Stimulated activated CD4-positive, alpha-beta T cell treated with anti-CD3 and anti-CD28 coated beads, Interleukin-4, amount 100 ng/mL, for 4 hours (primary cell): ENCODE results near the gene DSEL.

Experiments
- DNase-seq, 2 experiments: peaks; one replicate each; pipeline ENCODE4 v3.0.0-alpha.2; 2020

DSEL gene

GRCh38 chr18:67516539-67517443 lies at the start of gene DSEL:
Gene DSEL (minus strand): TSS chr18:67516720. CDS start chr18:67514608, 2,112 bp downstream.
- peak; percentile 94 to 100 for DNase-seq

DNA sequence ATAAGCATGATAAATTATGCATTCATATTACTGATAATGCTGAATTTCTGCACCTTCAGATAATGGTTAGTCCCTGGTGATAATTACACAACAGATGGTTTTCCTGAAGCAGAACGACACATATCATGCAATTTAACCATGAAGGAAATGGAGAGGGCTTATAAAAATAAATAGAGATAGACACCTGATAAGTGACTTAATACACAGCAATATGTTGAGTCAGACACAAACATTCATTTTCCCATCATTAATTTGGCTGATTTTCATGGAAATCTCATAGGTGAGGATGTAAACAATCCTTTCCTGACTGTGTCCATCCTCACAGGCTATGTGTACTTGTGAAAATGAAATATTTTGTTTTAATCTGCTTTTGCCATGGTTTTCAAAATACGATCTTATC lies 36.9 kb upstream of the DSEL start:
- no peak for DNase-seq

- no peak for DNase-seq
Observed at GRCh38 chr18:67550872-67551520, 34.5 kb upstream of the DSEL start.

DNA sequence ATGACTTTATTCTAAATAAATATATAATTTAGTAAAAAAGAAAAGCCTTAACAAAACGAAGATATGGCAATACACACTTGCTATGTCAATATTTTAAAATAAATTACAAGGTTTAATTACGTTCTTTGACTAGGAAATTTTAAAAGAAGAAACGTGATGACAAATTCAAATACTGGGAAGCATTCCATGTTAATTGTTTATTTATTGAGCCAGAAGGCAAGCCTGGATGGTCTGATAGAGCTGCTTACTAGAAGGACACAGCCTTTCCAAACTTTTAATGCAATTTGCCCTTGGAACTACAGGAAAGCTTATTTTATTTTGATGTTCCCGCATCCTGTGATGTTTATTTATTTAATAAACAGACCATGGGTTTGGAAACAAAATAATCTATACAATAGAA lies 33.4 kb upstream of the DSEL start:
- DNase-seq: no peak

DNA sequence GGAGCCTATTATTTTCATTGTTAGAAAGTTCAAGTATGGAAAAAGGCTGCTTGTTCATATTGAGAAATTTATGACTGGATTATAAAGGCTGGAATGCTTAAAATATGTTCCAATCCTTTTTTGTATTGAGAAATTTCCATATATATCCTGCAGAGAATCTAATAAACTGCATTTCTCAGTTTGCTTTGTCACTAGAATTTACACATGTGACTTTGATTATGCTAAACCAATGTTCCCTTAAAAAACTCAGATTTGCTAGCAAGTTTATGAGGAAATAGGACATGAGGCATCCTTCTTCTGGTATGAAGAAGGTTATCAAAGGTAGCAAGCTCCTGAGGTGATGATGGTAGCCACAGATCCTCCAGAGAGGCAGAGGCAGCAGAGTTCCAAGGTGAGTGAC lies 29.2 kb upstream of the DSEL start:
- no peak for DNase-seq

GRCh38 chr18:67540559-67540958 lies 24.0 kb upstream of the DSEL start:
- no peak for DNase-seq

DNA sequence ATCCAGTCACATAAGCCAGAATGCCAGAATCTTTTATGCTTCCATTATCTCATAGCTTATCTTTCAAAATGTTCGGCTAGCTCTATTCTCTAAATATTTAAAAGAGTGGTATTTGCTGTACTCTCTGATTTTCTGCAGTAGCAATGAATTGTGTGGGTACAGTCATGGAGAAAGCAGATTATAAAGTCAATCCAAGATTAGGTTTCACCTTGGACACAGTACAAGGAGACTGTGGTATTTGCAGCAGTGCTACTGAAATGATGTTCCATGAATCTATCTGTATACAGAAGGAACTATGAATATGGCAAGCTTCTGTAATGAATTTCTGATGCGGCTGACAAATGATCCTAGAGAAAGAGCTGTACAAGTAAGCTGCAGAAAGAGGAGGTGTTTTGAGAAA lies 15.4 kb upstream of the DSEL start:
- DNase-seq: no peak

DNA sequence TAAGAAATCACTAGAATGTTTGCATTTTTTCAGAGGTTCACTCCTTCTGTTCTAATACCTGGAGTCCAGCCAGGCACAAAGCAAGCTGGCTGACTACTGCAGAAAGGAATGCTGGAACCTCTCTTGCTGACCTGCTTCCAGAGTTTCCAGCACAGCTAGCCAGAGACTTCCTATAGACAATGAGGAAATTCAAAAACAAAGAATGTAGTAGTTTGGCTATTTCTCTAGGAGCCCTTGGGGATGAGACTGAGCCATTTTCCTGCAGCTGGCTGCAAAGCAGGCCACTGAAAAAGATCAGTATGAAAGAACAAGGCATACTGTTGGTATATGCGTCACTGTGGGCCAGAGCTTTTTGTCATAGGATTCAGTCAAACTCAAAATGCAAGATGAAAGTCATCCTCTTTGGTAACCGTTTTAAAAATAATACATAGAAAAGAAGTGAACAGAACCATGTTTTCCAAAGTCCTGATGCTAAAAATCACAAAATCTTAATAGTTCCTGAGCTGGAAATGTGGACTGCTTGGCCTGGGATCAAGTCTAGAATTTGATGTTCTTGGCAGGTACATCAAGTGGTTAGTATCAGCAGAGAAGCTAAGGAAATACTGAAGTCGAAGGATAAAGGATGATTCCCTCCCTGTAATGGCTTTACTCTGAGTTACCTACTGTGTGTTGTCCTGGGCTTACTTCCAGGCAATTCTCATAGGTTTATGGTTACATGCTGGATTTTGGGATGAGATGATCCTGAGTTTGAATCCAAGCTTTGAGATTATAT lies 9.0 kb upstream of the DSEL start:
- no peak for DNase-seq

- no peak for DNase-seq
Observed at GRCh38 chr18:67520351-67520921, 3.9 kb upstream of the DSEL start.

GRCh38 chr18:67519592-67519991 lies 3.1 kb upstream of the DSEL start:
- DNase-seq: no peak

DNA sequence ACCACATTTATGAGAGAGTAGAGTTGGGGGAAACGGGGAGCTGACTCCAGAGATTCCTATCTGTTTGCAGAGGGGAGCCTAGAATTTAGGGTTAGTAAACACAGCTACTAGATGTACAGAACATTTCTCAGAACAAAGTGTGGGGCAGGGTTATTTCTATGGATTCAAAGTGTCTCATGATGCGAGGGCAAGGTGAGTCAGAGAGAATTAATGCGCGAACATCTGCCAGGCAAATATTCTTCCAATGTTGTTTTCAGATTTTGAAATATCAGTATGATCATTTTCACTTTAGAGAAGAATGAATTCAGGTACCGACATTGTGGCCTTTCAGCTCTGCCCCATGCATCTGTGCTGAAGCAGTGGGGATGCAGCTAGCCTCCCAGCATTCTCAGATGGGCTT lies 2.0 kb upstream of the DSEL start:
- no peak for DNase-seq

DNA sequence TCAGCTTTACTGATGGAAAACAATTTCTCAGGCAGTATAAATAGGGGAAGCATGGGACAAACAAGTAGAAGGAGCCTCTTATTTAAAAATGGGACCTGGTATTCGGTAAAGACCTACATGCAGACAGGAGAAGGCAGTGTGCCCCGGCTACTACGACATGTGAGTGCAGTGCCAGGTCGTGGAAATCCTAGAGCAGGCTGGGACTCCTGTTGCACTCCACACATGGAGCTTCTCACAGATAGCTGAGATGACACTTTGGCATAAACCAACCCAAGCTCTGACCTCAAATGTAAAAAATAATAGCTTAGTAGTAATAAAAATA lies 885 bp upstream of the DSEL start:
- no peak for DNase-seq

DNA sequence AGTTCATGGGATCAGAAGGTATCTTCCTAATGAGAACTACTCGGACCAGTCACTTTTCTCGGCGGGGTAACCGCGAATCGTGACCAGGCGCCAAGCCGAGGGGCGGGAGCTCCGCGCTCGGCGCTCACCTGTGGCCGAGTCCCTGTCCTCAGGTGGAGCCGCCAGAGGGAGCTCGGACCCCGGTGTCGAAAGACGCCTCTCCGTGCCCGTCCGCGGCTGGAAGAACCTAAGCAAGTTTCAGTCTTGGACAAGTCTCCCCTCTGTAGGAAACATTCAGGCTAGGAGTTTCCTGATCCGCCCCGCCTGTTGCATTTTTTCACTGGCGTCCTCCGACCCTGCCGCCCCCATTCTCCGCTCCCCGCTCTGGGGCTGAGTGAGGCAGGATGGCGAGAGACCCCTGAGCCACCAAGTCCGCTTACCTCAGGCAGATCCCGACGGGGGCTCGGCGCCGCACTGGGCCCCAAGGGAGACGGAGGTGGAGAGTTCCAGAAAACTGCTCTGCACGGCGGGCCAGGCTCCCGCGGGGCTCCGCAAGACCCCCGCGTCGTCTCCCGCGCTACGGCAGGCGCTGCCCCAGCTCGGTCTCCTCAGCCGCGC lies 480 bp downstream of the DSEL start:
- peak; percentile 39 to 41 for DNase-seq

DNA sequence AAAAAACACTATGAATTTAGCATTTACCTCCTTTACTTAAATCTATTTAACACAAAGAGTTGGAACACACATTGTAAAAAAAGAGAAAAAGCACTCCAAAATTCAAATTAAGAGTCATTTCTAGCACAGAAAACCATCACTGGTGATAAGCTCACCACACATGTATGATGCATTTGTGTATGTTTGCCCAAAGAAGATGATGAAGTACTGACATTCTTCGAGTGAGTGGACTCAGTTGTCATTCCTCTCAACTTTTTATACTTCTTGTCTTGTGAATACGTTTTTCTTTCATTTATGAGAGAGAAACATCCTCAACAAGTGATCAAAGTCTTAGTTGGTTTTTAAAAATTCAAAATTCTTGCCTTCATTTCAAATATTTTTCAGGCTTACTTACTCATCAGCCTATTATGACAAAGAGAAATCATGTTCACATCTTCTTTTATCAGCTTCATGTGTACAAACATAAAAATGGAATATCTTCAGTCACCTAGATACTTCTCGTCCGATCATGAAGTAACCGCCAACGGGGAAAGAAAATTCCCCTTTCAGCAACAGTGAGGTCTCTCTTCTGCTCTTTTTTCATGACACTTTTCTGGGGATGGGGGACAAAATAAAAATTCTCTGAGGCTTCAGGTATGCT lies 1.5 kb downstream of the DSEL start:
- no peak for DNase-seq

GRCh38 chr18:67514465-67514864 lies 2.1 kb downstream of the DSEL start:
- no peak for DNase-seq

- no peak for DNase-seq
Observed at GRCh38 chr18:67513280-67513679, 3.2 kb downstream of the DSEL start.

DNA sequence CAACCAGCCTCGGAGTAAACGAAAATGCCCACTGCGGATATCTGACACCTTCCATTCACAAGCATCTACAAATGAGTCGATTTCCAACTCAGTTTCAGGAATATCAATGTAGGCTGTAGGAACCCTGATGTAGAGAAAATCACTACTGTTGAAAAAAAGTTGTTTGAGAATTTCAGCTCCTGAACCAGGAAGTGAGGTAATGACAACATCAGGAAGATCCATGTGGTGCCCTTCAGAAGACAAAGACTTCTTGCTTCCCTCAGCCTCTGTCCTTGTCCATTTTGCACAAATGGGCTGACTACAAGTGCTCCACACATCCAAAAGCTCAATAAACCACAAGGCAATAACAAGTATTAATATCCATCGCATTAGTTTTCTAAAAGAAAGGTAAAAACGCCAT lies 4.7 kb downstream of the DSEL start:
- no peak for DNase-seq

DNA sequence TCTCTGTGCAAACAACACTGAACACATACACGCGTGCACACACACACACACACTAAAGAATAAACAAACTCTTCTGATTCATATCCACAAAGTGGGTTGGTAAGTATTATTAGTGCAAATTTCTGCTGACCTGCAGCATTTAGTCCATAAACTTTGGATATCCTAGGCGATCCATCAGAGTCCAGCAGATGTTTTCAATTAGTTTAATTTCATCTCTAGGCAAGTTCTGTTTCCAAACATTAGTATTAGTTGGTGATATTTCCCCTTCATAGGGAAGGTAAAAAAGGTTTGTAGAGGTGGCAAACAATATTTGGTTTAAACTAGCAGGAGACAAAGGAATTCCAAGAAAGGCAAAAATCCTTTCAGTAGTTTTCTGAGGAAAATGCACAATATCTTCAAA lies 5.7 kb downstream of the DSEL start:
- no peak for DNase-seq

DNA sequence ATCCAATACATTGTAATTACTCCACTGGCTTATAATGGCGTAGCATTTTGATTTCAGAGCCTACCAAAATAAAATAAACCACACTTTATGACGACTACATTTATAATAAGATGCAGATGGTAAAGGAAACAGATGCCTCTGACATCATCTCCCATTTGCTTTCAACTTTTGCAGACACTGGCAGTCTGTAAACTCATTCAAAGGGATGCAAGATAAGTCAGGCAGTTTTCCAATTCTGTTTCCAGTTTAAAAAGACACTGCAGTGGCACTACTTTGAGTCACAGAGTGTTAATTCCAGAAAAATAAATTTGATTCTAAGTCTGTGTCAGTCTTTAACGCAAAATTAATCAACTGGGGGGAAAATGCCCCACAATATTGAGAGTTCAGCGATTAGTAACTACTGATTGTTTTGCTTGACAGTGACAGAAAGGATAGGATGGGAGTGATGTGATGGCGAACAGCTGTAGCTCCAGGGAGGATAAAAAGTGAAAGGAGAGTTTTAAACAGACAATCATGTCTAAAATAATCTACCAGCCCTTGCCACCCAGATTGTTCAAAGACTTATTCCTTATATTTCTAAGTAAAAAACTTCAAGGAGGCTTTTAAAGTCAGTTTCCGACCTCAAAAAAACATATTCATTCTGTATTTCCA lies 6.7 kb downstream of the DSEL start:
- DNase-seq: no peak

GRCh38 chr18:67508146-67508545 lies 8.4 kb downstream of the DSEL start:
- no peak for DNase-seq

DNA sequence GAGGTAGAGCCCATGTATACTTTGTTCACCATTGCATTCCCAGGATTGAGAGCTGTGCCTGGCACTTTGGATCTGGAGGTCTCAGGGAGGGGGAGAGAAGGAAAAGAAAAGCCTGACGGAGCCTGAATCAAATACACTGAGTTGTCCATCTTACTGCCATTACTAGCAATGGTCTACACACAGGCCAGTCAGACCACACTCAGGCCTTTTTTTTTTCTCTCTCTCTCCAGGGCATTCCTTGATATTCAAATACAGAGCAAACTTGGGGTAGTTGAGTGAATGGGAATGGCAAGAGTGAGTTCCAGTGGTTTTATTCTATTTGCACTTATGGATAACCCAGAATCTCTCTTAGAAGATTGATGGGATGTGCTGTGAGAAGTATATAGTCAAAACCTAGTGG lies 11.8 kb downstream of the DSEL start:
- DNase-seq: no peak
